IMR-90 (cell line): ENCODE measurements around the gene DSP. TPM values are rescaled to one million over a fixed set of nuclear protein-coding genes. Genes with fewer than 3 reads are reported as not detected.

Source experiments
- ATAC-seq: fragments of 200-7000 bp; cut with Tn5 transposase; 2 replicates; pipeline ENCODE4 v1.9.1; 2020; ENCODE audit warnings: low read depth, mild to moderate bottlenecking, moderate library complexity
- BruUV-seq: library from RNA; stranded (reverse); fragments of 400-500 nt; replicated peaks from 2 replicates; lab custom pipeline; 2021; lab: Mats Ljungman, UMichigan
- CTCF ChIA-PET: fragments of 300-600 bp; formaldehyde crosslinking; extraction: SDS; loops from one replicate; lab custom pipeline; 2021; ENCODE audit warnings: antibody characterized with exemption; lab: Yijun Ruan, JAX
- POLR2A ChIA-PET: fragments of 300-600 bp; sonication (Branson Sonifier 250); formaldehyde crosslinking; loops from one replicate; lab custom pipeline; 2022; ENCODE audit warnings: antibody characterized with exemption; ENCODE audit not compliant: unreplicated experiment; lab: Charles Lee
- DNase-seq: peaks from one replicate; pipeline ENCODE4 v3.0.0; 2013
- H2AFZ ChIP-seq: replicated peaks from 2 replicates; pipeline ENCODE3; 2013; ENCODE audit warnings: low read length, mild to moderate bottlenecking; ENCODE audit not compliant: poor library complexity
- H2AK5ac ChIP-seq: 2 replicates; pipeline ENCODE4 v1.6.1; 2013; ENCODE audit warnings: low read depth, low read length, inconsistent platforms
- H2AK9ac ChIP-seq: replicated peaks from 2 replicates; pipeline ENCODE3; 2013; ENCODE audit warnings: mild to moderate bottlenecking, low read depth, low read length, moderate library complexity; ENCODE audit not compliant: poor library complexity
- H2BK120ac ChIP-seq: 2 replicates; pipeline ENCODE4 v1.6.1; 2013; ENCODE audit warnings: low read depth, low read length, inconsistent platforms
- H2BK15ac ChIP-seq: 3 replicates; pipeline ENCODE4 v1.6.1; 2013; ENCODE audit warnings: low read depth, low read length, inconsistent platforms
- H2BK20ac ChIP-seq: 2 replicates; pipeline ENCODE4 v1.6.1; 2013; ENCODE audit warnings: low read depth, mild to moderate bottlenecking, inconsistent platforms, low read length, moderate library complexity
- H2BK5ac ChIP-seq: 2 replicates; pipeline ENCODE4 v1.6.1; 2013; ENCODE audit warnings: mild to moderate bottlenecking, low read depth, low read length, inconsistent platforms; ENCODE audit not compliant: poor library complexity, severe bottlenecking
- H3K14ac ChIP-seq: replicated peaks from 2 replicates; pipeline ENCODE4 v1.6.1; 2013; ENCODE audit warnings: low read depth, low read length, inconsistent platforms
- H3K18ac ChIP-seq: 2 replicates; pipeline ENCODE4 v1.6.1; 2013; ENCODE audit warnings: low read depth, low read length, control low read depth
- H3K23ac ChIP-seq: 2 replicates; pipeline ENCODE4 v1.6.1; 2013; ENCODE audit warnings: low read depth, low read length, inconsistent platforms
- H3K27ac ChIP-seq: 2 replicates; pipeline ENCODE4 v1.5.1; 2013; ENCODE audit warnings: mild to moderate bottlenecking, control low read depth, low read length; ENCODE audit not compliant: insufficient read depth
- H3K27me3 ChIP-seq: 2 replicates; pipeline ENCODE4 v1.6.1; 2013; ENCODE audit warnings: low read length; ENCODE audit not compliant: control insufficient read depth, insufficient read depth
- H3K36me3 ChIP-seq: 2 replicates; pipeline ENCODE4 v1.6.1; 2013; ENCODE audit warnings: low read length, mixed read lengths; ENCODE audit not compliant: control insufficient read depth, insufficient read depth
- H3K4ac ChIP-seq: 2 replicates; pipeline ENCODE4 v1.6.1; 2013; ENCODE audit warnings: low read depth, low read length, inconsistent platforms
- H3K4me1 ChIP-seq: 2 replicates; pipeline ENCODE4 v1.6.1; 2013; ENCODE audit warnings: low read length, mixed read lengths; ENCODE audit not compliant: control insufficient read depth, insufficient read depth
- H3K4me2 ChIP-seq: 2 replicates; pipeline ENCODE4 v1.6.1; 2013; ENCODE audit warnings: low read depth, mild to moderate bottlenecking, control low read depth, low read length, moderate library complexity
- H3K4me3 ChIP-seq: 2 replicates; pipeline ENCODE4 v1.5.1; 2013; ENCODE audit warnings: low read depth, mild to moderate bottlenecking, control low read depth, low read length, moderate library complexity; ENCODE audit not compliant: insufficient read depth
- H3K56ac ChIP-seq: 2 replicates; pipeline ENCODE4 v1.6.1; 2013; ENCODE audit warnings: low read length, inconsistent platforms; ENCODE audit not compliant: insufficient read depth; ENCODE audit errors: extremely low read depth
- H3K79me1 ChIP-seq, 2 experiments: 2 replicates each; pipeline ENCODE4 v1.6.1; 2013; ENCODE audit warnings: low read length in 2 of 2, inconsistent platforms in 1 of 2, low read depth in 1 of 2
- H3K9ac ChIP-seq: 2 replicates; pipeline ENCODE4 v1.6.1; 2013; ENCODE audit warnings: low read depth, low read length, control low read depth
- H3K9me1 ChIP-seq: 2 replicates; pipeline ENCODE4 v1.6.1; 2013; ENCODE audit warnings: low read length, inconsistent platforms; ENCODE audit not compliant: insufficient read depth
- H3K9me3 ChIP-seq: 2 replicates; pipeline ENCODE4 v1.6.1; 2013; ENCODE audit warnings: low read length; ENCODE audit not compliant: control insufficient read depth, insufficient read depth
- H4K20me1 ChIP-seq: 2 replicates; pipeline ENCODE4 v1.6.1; 2013; ENCODE audit warnings: low read length, inconsistent platforms; ENCODE audit not compliant: insufficient read depth
- H4K5ac ChIP-seq: 2 replicates; pipeline ENCODE4 v1.6.1; 2013; ENCODE audit warnings: mild to moderate bottlenecking, low read depth, low read length, control low read depth
- H4K8ac ChIP-seq, 2 experiments: 2 replicates each; pipeline ENCODE4 v1.6.1; 2013; ENCODE audit warnings: low read depth in 2 of 2, low read length in 2 of 2, control low read depth in 1 of 2, inconsistent platforms in 1 of 2
- H4K91ac ChIP-seq: 2 replicates; pipeline ENCODE4 v1.6.1; 2013; ENCODE audit warnings: low read depth, low read length, inconsistent platforms; ENCODE audit not compliant: insufficient read depth
- BHLHE40 ChIP-seq: fragments of 150-350 bp; IDR thresholded peaks from 2 replicates; pipeline ENCODE4 v1.6.1; 2016; ENCODE audit warnings: mild to moderate bottlenecking, low read depth, low read length
- CEBPB ChIP-seq: IDR thresholded peaks from 2 replicates; pipeline ENCODE4 v1.6.1; 2012; ENCODE audit warnings: low read depth, low read length, improper control_type of control experiment
- CHD1 ChIP-seq: IDR thresholded peaks from 2 replicates; pipeline ENCODE4 v1.6.1; 2012; ENCODE audit warnings: low read depth, low read length, improper control_type of control experiment
- FOS ChIP-seq: fragments of 150-350 bp; IDR thresholded peaks from 2 replicates; pipeline ENCODE4 v1.6.1; 2016; ENCODE audit warnings: low read depth, low read length
- MAFK ChIP-seq: IDR thresholded peaks from 2 replicates; pipeline ENCODE4 v1.6.1; 2012; ENCODE audit warnings: low read depth, low read length, improper control_type of control experiment
- MAZ ChIP-seq: IDR thresholded peaks from 2 replicates; pipeline ENCODE4 v1.6.1; 2012; ENCODE audit warnings: low read depth, mild to moderate bottlenecking, low read length, improper control_type of control experiment, moderate library complexity, borderline replicate concordance
- MXI1 ChIP-seq: IDR thresholded peaks from 2 replicates; pipeline ENCODE4 v1.6.1; 2012; ENCODE audit warnings: low read depth, mild to moderate bottlenecking, low read length, moderate library complexity, borderline replicate concordance
- NFE2L2 ChIP-seq: fragments of 150-350 bp; IDR thresholded peaks from 2 replicates; pipeline ENCODE4 v1.6.1; 2016; ENCODE audit warnings: low read depth, mild to moderate bottlenecking, low read length
- POLR2A ChIP-seq: IDR thresholded peaks from 2 replicates; pipeline ENCODE4 v1.6.1; 2012; ENCODE audit warnings: mild to moderate bottlenecking, low read depth, low read length
- RAD21 ChIP-seq: IDR thresholded peaks from 2 replicates; pipeline ENCODE4 v1.6.1; 2012; ENCODE audit warnings: low read length, improper control_type of control experiment
- RCOR1 ChIP-seq: IDR thresholded peaks from 2 replicates; pipeline ENCODE4 v1.6.1; 2012; ENCODE audit warnings: mild to moderate bottlenecking, low read length, improper control_type of control experiment; ENCODE audit not compliant: insufficient replicate concordance
- RFX5 ChIP-seq: IDR thresholded peaks from 2 replicates; pipeline ENCODE4 v1.8.0; 2012; ENCODE audit warnings: low read depth, mild to moderate bottlenecking, low read length, moderate library complexity
- SMC3 ChIP-seq: fragments of 150-350 bp; IDR thresholded peaks from 2 replicates; pipeline ENCODE4 v1.6.1; 2016; ENCODE audit warnings: low read depth, mild to moderate bottlenecking, antibody characterized with exemption, low read length, moderate library complexity
- WGBS, 2 experiments: methylation state at CpG; one replicate each; pipeline versions ENCODE4 v1.1.5 to v1.1.7; 2013; ENCODE audit warnings: missing lambda C conversion rate in 2 of 2; ENCODE audit not compliant: insufficient read length in 1 of 2; ENCODE audit errors: extremely low coverage in 2 of 2; 5-methylcytosine and 5-hydroxymethylcytosine counted together
- dilution Hi-C: fragments of 300-500 bp; cut with HindIII; formaldehyde crosslinking; loops from one replicate; pipeline ENCODE4 v1.14.3; 2018; ENCODE audit warnings: low sequenced_read_pairs; ENCODE audit not compliant: unreplicated experiment
- in situ Hi-C: fragments of 300-500 bp; cut with MboI; formaldehyde crosslinking; loops from 3 replicates; pipeline ENCODE4 v1.14.3; 2019; ENCODE audit warnings: low sequenced_read_pairs, inconsistent platforms, mixed read lengths
- intact Hi-C: fragments of 100-400 bp; cut with micrococcal nuclease; formaldehyde crosslinking; loops from 2 replicates; pipeline ENCODE4 v1.10.0; 2022
- polyA plus RNA-seq, 3 experiments: library from polyadenylated mRNA; depleted of rRNA; stranded (reverse); fragments of >200 nt; gene quantifications; 2 replicates each; pipeline ENCODE4 v1.2.3, GENCODE V29; 2012; ENCODE audit warnings: low replicate concordance in 1 of 3
- total RNA-seq: library from RNA; depleted of rRNA; stranded (reverse); fragments of >200 nt; gene quantifications from 2 replicates; pipeline ENCODE4 v1.2.3, GENCODE V29; 2012
- TF ChIP-seq, protein P1 (sequence below): fragments of 150-350 bp; IDR thresholded peaks from 2 replicates; pipeline ENCODE4 v1.6.1; 2017; ENCODE audit warnings: mild to moderate bottlenecking, antibody characterized with exemption, low read length, low read depth
- TF ChIP-seq, protein P2 (sequence below): conservative IDR thresholded peaks from 2 replicates; pipeline ENCODE4 v1.5.1; 2012; ENCODE audit warnings: mild to moderate bottlenecking, low read depth, low read length, improper control_type of control experiment
- TF ChIP-seq, protein P3 (sequence below): fragments of 150-350 bp; IDR thresholded peaks from 2 replicates; pipeline ENCODE4 v1.6.1; 2016; ENCODE audit warnings: low read depth, mild to moderate bottlenecking, low read length, moderate library complexity, borderline replicate concordance

Gene DSP
- total and polyA plus RNA-seq, 2 of the 4 experiments (the other 2 are of a cell fraction), result 7.1 to 20.1 TPM

DNA sequence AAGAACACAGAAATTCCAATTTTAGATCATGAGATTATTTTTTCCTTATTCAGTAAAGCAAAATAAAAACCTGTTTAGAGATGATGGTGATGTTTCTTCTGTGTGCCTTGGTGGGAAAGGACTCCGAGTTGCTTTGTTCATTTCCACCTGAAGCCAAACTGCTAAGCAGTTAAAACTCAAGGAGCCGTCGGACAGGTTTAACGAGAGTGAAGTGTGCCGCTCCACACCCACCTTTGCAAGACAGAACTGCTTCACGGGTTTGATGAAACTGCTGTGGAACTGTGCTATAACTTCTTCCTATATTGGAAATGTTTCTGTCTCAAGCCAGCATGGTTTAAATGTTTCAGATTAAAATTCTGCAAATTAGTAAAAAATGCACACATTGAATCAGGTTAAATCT lies 9.2 kb upstream of the DSP start:
- WGBS, 2 experiments, result no CpG with 5 or more reads among the region's 6 CpGs
- BruUV-seq, result no TSS peak
- intact Hi-C loops, result no loop called here

More for the DNA sequence above, 9.2 kb upstream of the DSP start:
- Histone ChIP-seq H3K27me3 (no peaks in the 10 kb centered on the region), H3K18ac (no peak overlapping the region; the same call in 1 of the 2 replicates), H3K4me1 (peaks cover 7% of the 10 kb centered on the region; the same call in 1 of the 2 replicates), H3K9ac (no peak overlapping the region), H3K4me3 (no peak overlapping the region), H3K23ac (peak overlapping the region; percentile 48; the same call in 1 of the 2 replicates), H4K5ac (no peak overlapping the region; the same call in 1 of the 2 replicates), H3K79me1 (0 out of 4 replicates have a peak, but pooled peaks cover 0 to 3% of the 10 kb centered on the region in 2 experiments), H3K56ac (no peak overlapping the region), H2BK20ac (peak overlapping the region; percentile 25; the same call in 1 of the 2 replicates), H2BK120ac (peak overlapping the region; percentile 65), H4K8ac (0 out of 4 replicates have a peak overlapping the region, but pooled peaks of 1 of the 2 experiments have one; percentile 50), H3K27ac (no peak overlapping the region), H2AK9ac (no peak overlapping the region), H4K20me1 (no peaks in the 10 kb centered on the region), H3K9me3 (no peaks in the 10 kb centered on the region), H3K9me1 (peaks cover 8% of the 10 kb centered on the region), H4K91ac (no peak overlapping the region), H3K4ac (peak overlapping the region; percentile 47; the same call in 1 of the 2 replicates), H3K14ac (no peak overlapping the region), H3K4me2 (no peak overlapping the region), H2BK5ac (no peak overlapping the region), H2AFZ (peak overlapping the region; percentile 16), H2AK5ac (no peak overlapping the region), H3K36me3 (no peaks in the 10 kb centered on the region), H2BK15ac (no peak overlapping the region)
- ChIA-PET CTCF (no interaction called here), POLR2A (no interaction called here)
- DNase-seq (no peak), ATAC-seq (no peak)
- dilution Hi-C loops, result no loop called here
- in situ Hi-C loops, result no loop called here
- no peak for TF ChIP-seq RCOR1
- TF ChIP-seq MAFK, result no peak
- TF ChIP-seq MXI1, result no peak
- TF ChIP-seq FOS, result no peak
- TF ChIP-seq, protein P1, sequence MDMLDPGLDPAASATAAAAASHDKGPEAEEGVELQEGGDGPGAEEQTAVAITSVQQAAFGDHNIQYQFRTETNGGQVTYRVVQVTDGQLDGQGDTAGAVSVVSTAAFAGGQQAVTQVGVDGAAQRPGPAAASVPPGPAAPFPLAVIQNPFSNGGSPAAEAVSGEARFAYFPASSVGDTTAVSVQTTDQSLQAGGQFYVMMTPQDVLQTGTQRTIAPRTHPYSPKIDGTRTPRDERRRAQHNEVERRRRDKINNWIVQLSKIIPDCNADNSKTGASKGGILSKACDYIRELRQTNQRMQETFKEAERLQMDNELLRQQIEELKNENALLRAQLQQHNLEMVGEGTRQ, result no peak
- no peak for TF ChIP-seq RFX5
- no peak for TF ChIP-seq CHD1
- TF ChIP-seq CEBPB, result no peak
- TF ChIP-seq MAZ, result no peak
- no peak for TF ChIP-seq RAD21
- TF ChIP-seq, protein P2, sequence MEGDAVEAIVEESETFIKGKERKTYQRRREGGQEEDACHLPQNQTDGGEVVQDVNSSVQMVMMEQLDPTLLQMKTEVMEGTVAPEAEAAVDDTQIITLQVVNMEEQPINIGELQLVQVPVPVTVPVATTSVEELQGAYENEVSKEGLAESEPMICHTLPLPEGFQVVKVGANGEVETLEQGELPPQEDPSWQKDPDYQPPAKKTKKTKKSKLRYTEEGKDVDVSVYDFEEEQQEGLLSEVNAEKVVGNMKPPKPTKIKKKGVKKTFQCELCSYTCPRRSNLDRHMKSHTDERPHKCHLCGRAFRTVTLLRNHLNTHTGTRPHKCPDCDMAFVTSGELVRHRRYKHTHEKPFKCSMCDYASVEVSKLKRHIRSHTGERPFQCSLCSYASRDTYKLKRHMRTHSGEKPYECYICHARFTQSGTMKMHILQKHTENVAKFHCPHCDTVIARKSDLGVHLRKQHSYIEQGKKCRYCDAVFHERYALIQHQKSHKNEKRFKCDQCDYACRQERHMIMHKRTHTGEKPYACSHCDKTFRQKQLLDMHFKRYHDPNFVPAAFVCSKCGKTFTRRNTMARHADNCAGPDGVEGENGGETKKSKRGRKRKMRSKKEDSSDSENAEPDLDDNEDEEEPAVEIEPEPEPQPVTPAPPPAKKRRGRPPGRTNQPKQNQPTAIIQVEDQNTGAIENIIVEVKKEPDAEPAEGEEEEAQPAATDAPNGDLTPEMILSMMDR, result no peak
- TF ChIP-seq, protein P3, sequence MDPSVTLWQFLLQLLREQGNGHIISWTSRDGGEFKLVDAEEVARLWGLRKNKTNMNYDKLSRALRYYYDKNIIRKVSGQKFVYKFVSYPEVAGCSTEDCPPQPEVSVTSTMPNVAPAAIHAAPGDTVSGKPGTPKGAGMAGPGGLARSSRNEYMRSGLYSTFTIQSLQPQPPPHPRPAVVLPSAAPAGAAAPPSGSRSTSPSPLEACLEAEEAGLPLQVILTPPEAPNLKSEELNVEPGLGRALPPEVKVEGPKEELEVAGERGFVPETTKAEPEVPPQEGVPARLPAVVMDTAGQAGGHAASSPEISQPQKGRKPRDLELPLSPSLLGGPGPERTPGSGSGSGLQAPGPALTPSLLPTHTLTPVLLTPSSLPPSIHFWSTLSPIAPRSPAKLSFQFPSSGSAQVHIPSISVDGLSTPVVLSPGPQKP, result no peak
- TF ChIP-seq NFE2L2, result no peak
- TF ChIP-seq POLR2A, result no peak
- TF ChIP-seq BHLHE40, result no peak
- no peak for TF ChIP-seq SMC3
